SK-N-MC (cell line): ENCODE measurements around the gene OTUD1.

Source experiments
- EZH2 ChIP-seq: fragments of 200-600 bp; sonication (generic); IDR thresholded peaks from one replicate; pipeline ENCODE4 v1.6.1; 2017; ENCODE audit warnings: antibody characterized with exemption
- POLR2AphosphoS5 ChIP-seq: IDR thresholded peaks from 2 replicates; pipeline ENCODE4 v1.6.1; 2012; ENCODE audit warnings: mild to moderate bottlenecking, low read depth, low read length, borderline replicate concordance

DNA sequence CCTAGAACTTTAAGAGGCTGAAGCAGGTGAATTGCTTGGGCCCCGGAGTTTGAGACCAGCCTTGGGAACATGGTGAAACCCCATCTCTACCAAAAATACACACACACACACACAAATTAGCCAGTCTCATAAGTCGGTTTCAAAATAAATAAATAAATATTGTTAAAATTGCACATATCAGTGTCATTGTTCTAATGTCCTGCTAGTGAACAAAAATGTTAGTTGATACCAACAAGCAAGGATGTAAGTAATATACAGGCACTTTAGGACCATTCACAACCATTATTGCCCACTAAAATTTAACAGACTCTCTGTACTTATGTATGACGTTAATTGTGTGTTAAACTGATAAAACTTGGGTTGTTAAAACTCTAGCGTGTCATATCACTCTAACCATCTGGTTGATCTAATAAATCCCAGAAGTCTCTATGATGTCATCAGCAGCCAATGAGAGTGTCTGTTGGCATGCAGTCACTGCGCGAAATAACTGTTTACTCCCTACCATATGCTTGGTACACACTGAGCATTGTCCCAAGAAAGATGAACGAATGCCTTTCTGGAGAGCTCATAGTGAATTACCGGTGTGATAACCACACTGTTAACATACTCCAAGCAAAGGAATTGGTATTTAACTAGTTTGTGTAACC, 30.4 kb upstream of the OTUD1 start:
- TF ChIP-seq EZH2 (no peak), POLR2AphosphoS5 (no peak)
